Measurements from ENCODE around the gene MYO5A.

The MYO5A gene

GRCh38 chr15:52284164-52284563 is 244.5 kb downstream of the MYO5A start:
- TF ChIP-seq ZFX (IDR thresholded peaks at IDR 0.05) (no peak), CTCF (conservative IDR thresholded peaks at IDR 0.05) (no peak)
- no peak overlapping the region for H3K27ac ChIP-seq

GRCh38 chr15:52283281-52283680 is 245.4 kb downstream of the MYO5A start:
- H3K27ac ChIP-seq = no peak overlapping the region
- TF ChIP-seq ZFX (IDR thresholded peaks at IDR 0.05) = no peak

GRCh38 chr15:52282418-52282817 is 246.3 kb downstream of the MYO5A start:
- H3K27ac ChIP-seq = no peak overlapping the region
- TF ChIP-seq ZFX (IDR thresholded peaks at IDR 0.05) (no peak), CTCF (conservative IDR thresholded peaks at IDR 0.05) (no peak)

GRCh38 chr15:52281085-52282035 is 247.3 kb downstream of the MYO5A start:
- H3K27ac ChIP-seq = peak overlapping the region; percentile 4; the same call in 1 of the 2 replicates
- TF ChIP-seq ZFX (IDR thresholded peaks at IDR 0.05) = no peak

- no peak overlapping the region for H3K27ac ChIP-seq
- TF ChIP-seq ZFX (IDR thresholded peaks at IDR 0.05) = no peak
- no peak for TF ChIP-seq CTCF (conservative IDR thresholded peaks at IDR 0.05)
These were observed 248.2 kb downstream of the MYO5A start for GRCh38 chr15:52280326-52281084.

- no peak overlapping the region for H3K27ac ChIP-seq
- TF ChIP-seq ZFX (IDR thresholded peaks at IDR 0.05) = no peak
- no peak for TF ChIP-seq CTCF (conservative IDR thresholded peaks at IDR 0.05)
These were observed 249.9 kb downstream of the MYO5A start for GRCh38 chr15:52278636-52279367.

- no peak overlapping the region for H3K27ac ChIP-seq
- TF ChIP-seq ZFX (IDR thresholded peaks at IDR 0.05) (no peak), CTCF (conservative IDR thresholded peaks at IDR 0.05) (no peak)
These were observed 250.5 kb downstream of the MYO5A start for GRCh38 chr15:52278135-52278534.

- TF ChIP-seq CTCF (conservative IDR thresholded peaks at IDR 0.05) (no peak), ZFX (IDR thresholded peaks at IDR 0.05) (no peak)
These were observed 251.1 kb downstream of the MYO5A start for GRCh38 chr15:52277575-52277974.

More at GRCh38 chr15:52277575-52277974, 251.1 kb downstream of the MYO5A start:
- no peak overlapping the region for H3K27ac ChIP-seq

Data from C4-2B (cell line).